Upper lobe of right lung (tissue), 1 donor: Measurements from ENCODE around the gene PUS3. TPM values are rescaled to one million over a fixed set of nuclear protein-coding genes. Genes with fewer than 3 reads are reported as not detected.
A peak's percentile ranks its signal among the peaks of the same experiment; 100 is the strongest.

Experiments used
- ATAC-seq: fragments of 200-7000 bp; cut with Tn5 transposase; one replicate; pipeline ENCODE4 v1.9.1; 2020; ENCODE audit warnings: mild to moderate bottlenecking, moderate library complexity
- DNase-seq: peaks from one replicate; pipeline ENCODE4 v3.0.0-alpha.2; 2020
- H3K27ac ChIP-seq: fragments of 200-600 bp; one replicate; pipeline ENCODE4 v1.8.0; 2022
- H3K27me3 ChIP-seq: fragments of 200-600 bp; one replicate; pipeline ENCODE4 v1.8.0; 2022; ENCODE audit warnings: mild to moderate bottlenecking
- H3K36me3 ChIP-seq: fragments of 200-600 bp; one replicate; pipeline ENCODE4 v1.8.0; 2022
- H3K4me1 ChIP-seq: fragments of 200-600 bp; one replicate; pipeline ENCODE4 v1.8.0; 2022
- H3K4me3 ChIP-seq: fragments of 200-600 bp; one replicate; pipeline ENCODE4 v1.8.0; 2022; ENCODE audit warnings: mild to moderate bottlenecking
- H3K9me3 ChIP-seq: fragments of 200-600 bp; one replicate; pipeline ENCODE4 v1.8.0; 2022
- CTCF ChIP-seq: fragments of 200-600 bp; IDR thresholded peaks from one replicate; pipeline ENCODE4 v1.8.0; 2022; ENCODE audit warnings: antibody characterized with exemption
- intact Hi-C: fragments of 100-400 bp; cut with DNase I; formaldehyde crosslinking; loops from one replicate; pipeline ENCODE4 v1.11.0; 2022
- total RNA-seq: library from RNA; stranded (reverse); fragmentation: NEBNext Ultra II Directional; extraction: Animal tissue kit (Norgen Biotek cat#: 25700); gene quantifications from one replicate; pipeline ENCODE4 v1.2.1, GENCODE V29; 2021
- donor health status: DM: no; HTN: yes; CAD: no; lungs with severe emphysema.

PUS3 gene
- total RNA-seq, 1 donor from 2014 or later = 11.1 TPM

DNA sequence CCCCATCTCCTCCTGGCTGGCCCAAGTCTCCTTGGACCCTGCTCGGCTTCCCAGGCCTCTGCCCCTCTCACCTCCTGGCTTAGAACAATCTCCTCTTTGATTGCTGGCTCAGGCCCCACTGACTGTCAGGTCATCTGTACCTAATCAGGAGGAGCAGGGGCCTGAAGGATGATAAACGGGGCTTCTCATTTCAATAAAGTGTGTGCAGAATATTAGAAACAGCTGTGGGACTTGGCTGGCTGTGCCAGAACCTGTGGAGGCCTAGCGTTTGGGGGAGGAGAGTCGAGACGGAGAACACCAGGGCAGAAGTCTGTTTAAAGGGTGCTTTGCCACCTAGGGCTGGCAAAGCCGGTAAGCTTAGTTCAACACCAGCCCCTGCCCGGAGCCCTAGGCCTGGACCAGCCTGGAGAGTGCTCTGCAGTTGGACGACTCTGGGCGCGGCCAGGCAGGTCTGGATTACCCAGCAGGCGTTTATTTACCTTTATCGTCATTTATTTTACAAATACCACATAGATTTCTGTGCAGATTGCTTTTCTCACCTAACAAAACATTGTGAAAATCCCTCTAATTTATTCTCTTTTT, 32.7 kb upstream of the PUS3 start:
- H3K4me1 ChIP-seq = no peaks in the 10 kb centered on the region
- peak; percentile 41 for DNase-seq
- no peak overlapping the region for H3K4me3 ChIP-seq
- H3K9me3 ChIP-seq = no peaks in the 10 kb centered on the region
- intact Hi-C loops = no loop called here
- no peaks in the 10 kb centered on the region for H3K27me3 ChIP-seq
- H3K36me3 ChIP-seq = no peaks in the 10 kb centered on the region
- ATAC-seq = no peak
- no peak for TF ChIP-seq CTCF
- H3K27ac ChIP-seq = no peak overlapping the region

DNA sequence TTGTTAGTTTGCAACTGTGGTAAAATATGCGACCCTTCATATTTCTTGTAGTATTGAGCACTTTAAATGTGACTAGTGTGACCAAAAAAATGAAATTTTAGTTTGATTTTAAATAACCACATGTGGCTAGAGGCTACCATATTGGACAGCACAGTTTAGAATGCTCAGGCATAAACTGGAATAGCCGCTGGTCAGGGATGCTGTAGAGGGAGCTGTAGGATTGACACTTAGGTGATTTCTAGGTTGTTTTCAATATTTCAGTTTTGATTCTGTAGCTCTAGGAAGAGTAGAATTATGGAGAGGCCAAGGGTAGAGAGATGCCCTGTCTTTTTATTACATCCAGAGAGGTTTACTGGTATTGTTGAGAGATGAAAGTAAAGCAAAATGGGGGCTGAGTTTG, 32.0 kb upstream of the PUS3 start:
- intact Hi-C loops = no loop called here
- Histone ChIP-seq H3K27me3 (no peaks in the 10 kb centered on the region), H3K36me3 (no peaks in the 10 kb centered on the region), H3K4me3 (no peak overlapping the region), H3K4me1 (no peaks in the 10 kb centered on the region), H3K27ac (no peak overlapping the region), H3K9me3 (no peaks in the 10 kb centered on the region)
- ATAC-seq (no peak), DNase-seq (no peak)
- no peak for TF ChIP-seq CTCF

- H3K36me3 ChIP-seq = no peaks in the 10 kb centered on the region
- no peaks in the 10 kb centered on the region for H3K4me1 ChIP-seq
- no peak overlapping the region for H3K27ac ChIP-seq
- DNase-seq (peak; percentile 23), ATAC-seq (no peak)
- H3K27me3 ChIP-seq = no peaks in the 10 kb centered on the region
- intact Hi-C loops = no loop called here
- no peaks in the 10 kb centered on the region for H3K9me3 ChIP-seq
- no peak for TF ChIP-seq CTCF
- no peak overlapping the region for H3K4me3 ChIP-seq
Measured at GRCh38 chr11:125934473-125934872, 31.5 kb upstream of the PUS3 start.

DNA sequence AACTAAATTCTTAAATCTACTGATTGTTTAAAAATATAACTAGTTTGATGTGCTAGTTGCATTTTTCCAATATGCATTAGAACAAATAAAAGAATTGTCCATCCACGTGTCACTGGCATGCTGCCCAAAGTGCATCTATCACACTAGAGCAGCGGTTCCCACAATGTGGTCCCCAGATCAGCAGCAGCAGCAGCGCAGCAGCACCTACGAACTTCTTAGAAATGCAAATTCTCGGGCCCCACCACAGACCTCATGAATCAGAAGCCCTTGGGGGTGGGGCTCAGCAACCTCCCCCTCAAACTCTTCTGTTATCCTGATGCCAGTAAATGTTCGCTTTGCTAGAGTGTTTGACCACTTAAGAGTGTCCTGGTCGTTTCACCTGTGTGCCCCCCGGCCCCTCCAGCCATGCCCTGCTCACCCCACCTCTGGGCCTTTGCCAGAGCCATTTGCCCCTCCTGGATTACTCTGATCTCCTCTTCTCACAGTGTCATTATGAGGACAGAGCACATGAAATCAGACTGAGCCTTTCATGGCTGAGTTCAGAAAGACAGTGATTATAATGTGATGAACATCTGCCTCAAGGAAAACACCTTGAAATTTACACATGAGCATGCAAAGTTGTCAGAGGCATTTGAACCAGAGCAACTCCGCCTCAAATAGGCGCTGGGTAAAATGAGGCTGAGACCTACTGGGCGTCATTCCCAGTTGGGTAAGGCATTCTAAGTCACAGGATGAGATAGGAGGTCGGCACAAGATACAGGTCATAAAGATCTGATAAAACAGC, 30.2 kb upstream of the PUS3 start:
- Histone ChIP-seq H3K4me3 (no peak overlapping the region), H3K9me3 (no peaks in the 10 kb centered on the region), H3K4me1 (no peaks in the 10 kb centered on the region), H3K27ac (no peak overlapping the region), H3K36me3 (no peaks in the 10 kb centered on the region), H3K27me3 (no peaks in the 10 kb centered on the region)
- intact Hi-C loops = no loop called here
- DNase-seq (peak; percentile 28), ATAC-seq (no peak)
- no peak for TF ChIP-seq CTCF

- Histone ChIP-seq H3K9me3 (no peaks in the 10 kb centered on the region), H3K27ac (no peak overlapping the region), H3K36me3 (no peaks in the 10 kb centered on the region), H3K4me3 (no peak overlapping the region), H3K4me1 (no peaks in the 10 kb centered on the region), H3K27me3 (no peaks in the 10 kb centered on the region)
- intact Hi-C loops = no loop called here
- DNase-seq = peak; percentile 58
- no peak for ATAC-seq
- TF ChIP-seq CTCF = no peak
Measured at GRCh38 chr11:125932301-125932700, 29.3 kb upstream of the PUS3 start.
